Stimulated activated CD4-positive, alpha-beta T cell treated with anti-CD3 and anti-CD28 coated beads, Interleukin-2, amount 100 ng/mL, for 24 hours (primary cell): ENCODE data around the gene LAMTOR3.
"Not testable (repeated sequence)": the region's sequence is repeated elsewhere in the genome, so short reads cannot be mapped to it uniquely, and the experiment has no call there.

Experiments
- DNase-seq, 2 donors: peaks; one replicate each; pipeline ENCODE4 v3.0.0-alpha.2; 2020

Gene LAMTOR3

DNA sequence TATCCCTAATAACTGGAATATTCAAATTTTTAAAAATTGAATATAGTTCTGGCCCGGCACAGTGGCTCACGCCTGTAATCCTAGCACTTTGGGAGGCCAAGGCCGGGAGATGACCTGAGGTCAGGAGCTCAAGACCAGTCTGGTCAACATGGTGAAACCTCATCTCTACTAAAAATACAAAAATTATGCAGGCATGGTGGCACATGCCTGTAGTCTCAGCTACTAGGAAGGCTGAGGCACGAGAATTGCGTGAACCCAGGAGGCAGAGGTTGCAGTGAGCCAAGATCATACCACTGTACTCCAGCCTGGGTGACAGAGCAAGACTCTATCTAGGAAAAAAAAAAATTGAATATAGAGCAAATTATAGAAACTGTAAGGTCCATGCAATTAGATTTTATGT lies 64.2 kb downstream of the LAMTOR3 start:
- DNase-seq: not testable (repeated sequence)

GRCh38 chr4:99828477-99828876 lies 65.8 kb downstream of the LAMTOR3 start:
- no peak for DNase-seq
